Upper lobe of left lung (tissue), 6 donors: ENCODE measurements around the gene MCTP2. TPM values are rescaled to one million over a fixed set of nuclear protein-coding genes. Genes with fewer than 3 reads are reported as not detected.

Experiments used
- ATAC-seq, 2 donors: fragments of 200-7000 bp; cut with Tn5 transposase; one replicate each; pipeline ENCODE4 v1.9.1; 2022; ENCODE audit warnings: mild to moderate bottlenecking in 2 of 2, moderate library complexity in 2 of 2; ENCODE audit not compliant: low FRiP score in 2 of 2
- DNase-seq, 2 donors: peaks; one replicate each; pipeline ENCODE4 v3.0.0-alpha.2; 2019 to 2020
- H3K27ac ChIP-seq, 4 donors: fragments of 200-600 bp; sonication (generic); one replicate each; pipeline ENCODE4 v1.5.1; 2016 to 2019
- H3K27me3 ChIP-seq, 4 donors: fragments of 200-600 bp; sonication (generic); one replicate each; pipeline ENCODE4 v1.5.1; 2017 to 2019
- H3K36me3 ChIP-seq, 4 donors: fragments of 200-600 bp; sonication (generic); one replicate each; pipeline ENCODE4 v1.5.1; 2016 to 2019
- H3K4me1 ChIP-seq, 4 donors: fragments of 200-600 bp; sonication (generic); one replicate each; pipeline ENCODE4 v1.5.1; 2018 to 2019
- H3K4me3 ChIP-seq, 4 donors: fragments of 200-600 bp; sonication (generic); one replicate each; pipeline ENCODE4 v1.5.1; 2017 to 2019; ENCODE audit warnings: mild to moderate bottlenecking in 2 of 4, moderate library complexity in 1 of 4
- H3K9me3 ChIP-seq, 4 donors: fragments of 200-600 bp; sonication (generic); one replicate each; pipeline ENCODE4 v1.5.1; 2018 to 2019
- EP300 ChIP-seq, 4 donors: sonication (generic); formaldehyde crosslinking; IDR thresholded peaks; one replicate each; pipeline ENCODE4 v1.5.1; 2017; ENCODE audit warnings: antibody characterized with exemption in 4 of 4, control low read depth in 2 of 4
- POLR2A ChIP-seq, 4 donors: fragments of 450-650 bp; IDR thresholded peaks; one replicate each; pipeline ENCODE4 v1.5.1; 2016 to 2017; ENCODE audit warnings: antibody characterized with exemption in 4 of 4, mild to moderate bottlenecking in 2 of 4
- POLR2AphosphoS5 ChIP-seq, 2 donors: sonication (generic); formaldehyde crosslinking; IDR thresholded peaks; one replicate each; pipeline ENCODE4 v1.5.1; 2017; ENCODE audit warnings: antibody characterized with exemption in 2 of 2
- WGBS, 2 donors: methylation state at CpG; one replicate each; pipeline ENCODE4 v1.1.5; 2017 to 2018; 5-methylcytosine and 5-hydroxymethylcytosine counted together
- total RNA-seq, 6 donors: library from RNA; depleted of rRNA in 4 of 6; stranded (reverse); fragments of >200 nt in 4 of 6; gene quantifications; one replicate each; pipeline versions ENCODE4 v1.1.0 to v1.2.1, GENCODE V29; 2016 to 2021
- TF ChIP-seq, protein P1 (sequence below), 6 experiments: fragments of 450-650 bp in 4 of 6; fragments of 200-600 bp in 2 of 6; sonication (generic) in 2 of 6; IDR thresholded peaks; one replicate each; pipeline ENCODE4 v1.5.1; 2016 to 2019; ENCODE audit warnings: antibody characterized with exemption in 6 of 6
- donor health status: DM: no; HTN: no; CAD: no; lungs with moderate emphysema.
- donor health status: DM: no; HTN: yes; CAD: no; lungs with severe emphysema.

Gene MCTP2
- total RNA-seq, 6 donors from 2014 or later, result 33.4 to 64.8 (median 48.5) TPM

DNA sequence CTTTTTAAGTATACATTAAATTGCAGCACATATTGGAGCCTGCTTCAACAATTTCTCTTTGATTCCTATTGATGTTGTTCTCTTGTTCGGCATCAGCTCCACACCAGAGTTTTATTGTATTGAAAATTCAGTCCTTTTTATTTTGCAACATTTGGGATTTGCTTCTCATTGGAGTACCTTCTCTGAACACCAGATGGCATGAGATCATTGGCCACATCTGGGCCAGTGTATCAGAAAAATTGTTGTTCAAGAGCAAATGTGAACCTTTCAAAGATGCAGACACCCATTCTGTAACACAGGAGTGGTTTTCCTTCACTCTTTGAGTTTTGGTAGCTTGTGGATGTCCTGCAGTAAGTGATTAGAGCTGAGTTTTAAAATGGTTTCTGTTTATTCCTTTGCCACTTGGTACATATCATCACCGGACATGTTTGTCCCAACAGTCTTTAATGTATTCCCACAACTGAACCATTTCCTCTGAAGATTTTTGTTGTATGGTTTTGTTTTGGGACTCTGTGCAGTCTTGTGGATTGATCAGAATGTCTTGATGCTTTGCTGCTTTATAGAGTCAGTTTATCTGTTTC, 96.1 kb downstream of the MCTP2 start:
- H3K36me3 ChIP-seq, result no peaks in the 10 kb centered on the region
- no peaks in the 10 kb centered on the region for H3K27me3 ChIP-seq
- H3K27ac ChIP-seq, result no peak overlapping the region
- ATAC-seq (no peak), DNase-seq (no peak)
- H3K4me3 ChIP-seq, result no peak overlapping the region
- TF ChIP-seq POLR2AphosphoS5 (IDR thresholded peaks at IDR 0.05) (no peak), POLR2A (IDR thresholded peaks at IDR 0.05) (no peak), EP300 (IDR thresholded peaks at IDR 0.05) (no peak)
- TF ChIP-seq, protein P1, sequence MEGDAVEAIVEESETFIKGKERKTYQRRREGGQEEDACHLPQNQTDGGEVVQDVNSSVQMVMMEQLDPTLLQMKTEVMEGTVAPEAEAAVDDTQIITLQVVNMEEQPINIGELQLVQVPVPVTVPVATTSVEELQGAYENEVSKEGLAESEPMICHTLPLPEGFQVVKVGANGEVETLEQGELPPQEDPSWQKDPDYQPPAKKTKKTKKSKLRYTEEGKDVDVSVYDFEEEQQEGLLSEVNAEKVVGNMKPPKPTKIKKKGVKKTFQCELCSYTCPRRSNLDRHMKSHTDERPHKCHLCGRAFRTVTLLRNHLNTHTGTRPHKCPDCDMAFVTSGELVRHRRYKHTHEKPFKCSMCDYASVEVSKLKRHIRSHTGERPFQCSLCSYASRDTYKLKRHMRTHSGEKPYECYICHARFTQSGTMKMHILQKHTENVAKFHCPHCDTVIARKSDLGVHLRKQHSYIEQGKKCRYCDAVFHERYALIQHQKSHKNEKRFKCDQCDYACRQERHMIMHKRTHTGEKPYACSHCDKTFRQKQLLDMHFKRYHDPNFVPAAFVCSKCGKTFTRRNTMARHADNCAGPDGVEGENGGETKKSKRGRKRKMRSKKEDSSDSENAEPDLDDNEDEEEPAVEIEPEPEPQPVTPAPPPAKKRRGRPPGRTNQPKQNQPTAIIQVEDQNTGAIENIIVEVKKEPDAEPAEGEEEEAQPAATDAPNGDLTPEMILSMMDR (IDR thresholded peaks at IDR 0.05), result peak; percentile 48 to 63 (median 57)
- no peaks in the 10 kb centered on the region for H3K9me3 ChIP-seq
- peaks cover 0 to 11% (median 2%) of the 10 kb centered on the region in 4 donors for H3K4me1 ChIP-seq
- 78 to 90% methylated on average over 2 of the region's 2 CpGs for WGBS, 2 donors

DNA sequence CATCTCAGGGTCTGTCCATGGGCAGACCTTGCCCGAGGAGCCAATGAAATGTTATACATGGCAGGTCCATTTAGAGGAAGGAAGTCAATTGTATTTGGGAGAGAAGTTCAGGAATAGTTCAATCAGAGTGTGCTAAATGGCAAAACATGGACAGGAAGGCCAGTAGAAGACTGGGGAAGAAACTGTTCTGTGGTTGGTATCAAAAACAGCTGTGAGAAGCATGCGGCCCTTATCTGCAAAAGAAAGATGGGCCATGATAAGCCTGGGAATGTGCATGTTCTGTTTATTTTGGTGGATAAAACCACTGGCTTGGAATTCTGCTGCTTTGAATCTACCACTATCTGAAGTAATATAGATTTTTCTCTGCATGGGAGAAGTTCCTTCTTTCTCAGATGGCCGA, 100.4 kb downstream of the MCTP2 start:
- no peaks in the 10 kb centered on the region for H3K9me3 ChIP-seq
- TF ChIP-seq POLR2A (IDR thresholded peaks at IDR 0.05), result no peak
- H3K27ac ChIP-seq, result no peak overlapping the region
- H3K4me3 ChIP-seq, result no peak overlapping the region
- ATAC-seq (no peak), DNase-seq (no peak)
- no peaks in the 10 kb centered on the region for H3K27me3 ChIP-seq
- no peaks in the 10 kb centered on the region for H3K36me3 ChIP-seq
- no peaks in the 10 kb centered on the region for H3K4me1 ChIP-seq
- WGBS, 2 donors, result 65 to 76% methylated on average over 3 of the region's 3 CpGs

DNA sequence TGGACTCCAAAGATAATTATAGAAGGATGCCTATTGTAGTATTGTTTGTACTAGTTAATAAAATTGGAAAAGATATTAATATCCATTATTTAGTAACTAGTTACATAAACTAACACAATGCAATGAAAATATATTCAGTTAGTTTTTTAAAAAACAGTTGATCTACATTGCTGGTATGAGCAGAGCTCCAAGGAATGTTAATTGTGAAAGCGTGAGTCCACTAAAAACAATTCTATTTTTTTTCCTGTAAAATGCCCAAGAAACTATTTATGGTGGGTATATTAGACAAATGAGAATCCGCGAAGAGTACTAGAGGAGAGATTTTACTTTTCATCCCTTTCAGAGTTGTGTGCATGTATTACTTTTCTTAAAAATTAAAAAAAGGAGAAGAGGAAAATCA, 104.3 kb downstream of the MCTP2 start:
- H3K4me1 ChIP-seq, result no peaks in the 10 kb centered on the region
- 85 to 94% methylated on average over 3 of the region's 3 CpGs for WGBS, 2 donors
- no peak for TF ChIP-seq EP300 (IDR thresholded peaks at IDR 0.05)
- TF ChIP-seq POLR2A (IDR thresholded peaks at IDR 0.05), result no peak
- TF ChIP-seq POLR2AphosphoS5 (IDR thresholded peaks at IDR 0.05), result no peak
- TF ChIP-seq, protein P1 (IDR thresholded peaks at IDR 0.05), result no peak
- DNase-seq (no peak), ATAC-seq (no peak)
- no peaks in the 10 kb centered on the region for H3K9me3 ChIP-seq
- H3K4me3 ChIP-seq, result no peak overlapping the region
- H3K36me3 ChIP-seq, result no peaks in the 10 kb centered on the region
- H3K27ac ChIP-seq, result no peak overlapping the region
- no peaks in the 10 kb centered on the region for H3K27me3 ChIP-seq

DNA sequence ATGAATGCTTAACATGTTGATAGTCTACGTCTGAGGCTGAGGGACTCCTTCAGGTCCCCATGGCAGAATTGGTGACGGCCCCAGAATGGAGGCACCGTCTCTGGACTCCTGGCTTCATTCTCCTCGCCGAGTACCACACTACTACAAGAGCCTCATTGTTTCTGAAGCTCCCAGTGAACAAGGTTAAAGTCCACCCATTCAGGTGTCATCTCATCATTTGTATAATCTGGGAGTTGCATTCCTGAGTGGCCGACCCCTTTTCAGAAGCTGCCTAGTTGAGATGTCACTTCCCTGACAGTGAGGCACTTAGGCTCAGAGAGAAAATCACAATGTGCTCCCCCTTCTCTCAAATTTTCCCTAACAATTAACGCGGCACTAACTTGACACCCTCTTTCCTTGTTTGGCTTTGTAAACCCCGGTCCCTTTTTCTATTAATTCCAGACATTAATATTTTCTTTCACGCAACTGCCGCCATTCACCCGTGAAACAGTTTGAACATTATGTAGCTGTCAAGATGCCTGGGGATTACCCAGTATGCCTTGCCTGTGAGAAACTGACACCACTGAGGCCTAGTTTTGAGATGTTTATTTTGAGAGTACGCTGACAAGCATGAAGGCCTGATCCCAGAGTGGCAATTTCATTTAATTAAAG, 105.6 kb downstream of the MCTP2 start:
- no peak for DNase-seq

DNA sequence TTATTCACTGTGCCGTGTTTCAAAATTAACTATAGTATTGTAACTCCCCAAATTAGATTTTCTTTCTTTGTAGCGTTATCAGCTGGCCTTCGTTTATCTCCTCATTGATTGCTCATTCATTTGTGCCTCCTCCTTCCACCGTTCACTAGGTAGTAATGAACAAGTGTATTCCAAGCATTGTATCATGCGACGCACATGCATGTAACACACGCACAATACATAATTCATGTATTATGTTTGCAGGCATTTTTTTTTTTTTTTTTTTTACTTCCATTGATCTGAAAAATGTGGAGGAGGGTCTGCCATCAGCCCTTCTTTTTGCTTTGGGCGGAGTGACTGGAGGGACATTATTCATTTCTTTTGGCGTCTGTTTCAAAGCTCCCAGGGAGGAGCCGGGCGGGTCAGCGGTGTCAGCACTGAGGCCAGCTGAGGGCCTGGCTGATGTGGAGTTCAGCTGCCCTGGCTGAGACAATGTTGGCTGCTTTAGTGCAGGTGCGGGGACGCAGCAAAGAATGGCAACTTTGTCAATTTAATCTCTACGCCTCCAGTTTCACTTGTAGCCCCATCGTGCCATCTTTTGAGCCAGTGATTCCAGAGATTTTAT, 107.0 kb downstream of the MCTP2 start:
- no peak overlapping the region for H3K4me3 ChIP-seq
- WGBS, 2 donors, result 96% methylated on average over 16 of the region's 16 CpGs
- H3K4me1 ChIP-seq, result no peaks in the 10 kb centered on the region
- TF ChIP-seq, protein P1 (IDR thresholded peaks at IDR 0.05), result no peak
- TF ChIP-seq POLR2AphosphoS5 (IDR thresholded peaks at IDR 0.05) (no peak), POLR2A (IDR thresholded peaks at IDR 0.05) (no peak), EP300 (IDR thresholded peaks at IDR 0.05) (no peak)
- H3K36me3 ChIP-seq, result no peaks in the 10 kb centered on the region
- H3K9me3 ChIP-seq, result no peaks in the 10 kb centered on the region
- H3K27ac ChIP-seq, result no peak overlapping the region
- ATAC-seq (no peak), DNase-seq (peak in 1 of 2 donors; percentile 13)
- no peaks in the 10 kb centered on the region for H3K27me3 ChIP-seq

More for the DNA sequence above, 105.6 kb downstream of the MCTP2 start:
- 98% methylated on average over 13 of the region's 13 CpGs for whole genome bisulfite sequencing, 2 donors
- Histone ChIP-seq H3K4me1 (no peaks in the 10 kb centered on the region), H3K27me3 (no peaks in the 10 kb centered on the region), H3K9me3 (no peaks in the 10 kb centered on the region), H3K36me3 (no peaks in the 10 kb centered on the region), H3K27ac (no peak overlapping the region), H3K4me3 (no peak overlapping the region)
- no peak for ATAC-seq
- TF ChIP-seq EP300 (IDR thresholded peaks at IDR 0.05) (no peak), POLR2AphosphoS5 (IDR thresholded peaks at IDR 0.05) (no peak)
